ENCODE data around the gene PHB1. TPM values are rescaled to one million over a fixed set of nuclear protein-coding genes. Genes with fewer than 3 reads are reported as not detected.

PHB1 gene
- polyA plus RNA-seq, 6 donors from 2014 or later: 122 to 241 (median 136) TPM

DNA sequence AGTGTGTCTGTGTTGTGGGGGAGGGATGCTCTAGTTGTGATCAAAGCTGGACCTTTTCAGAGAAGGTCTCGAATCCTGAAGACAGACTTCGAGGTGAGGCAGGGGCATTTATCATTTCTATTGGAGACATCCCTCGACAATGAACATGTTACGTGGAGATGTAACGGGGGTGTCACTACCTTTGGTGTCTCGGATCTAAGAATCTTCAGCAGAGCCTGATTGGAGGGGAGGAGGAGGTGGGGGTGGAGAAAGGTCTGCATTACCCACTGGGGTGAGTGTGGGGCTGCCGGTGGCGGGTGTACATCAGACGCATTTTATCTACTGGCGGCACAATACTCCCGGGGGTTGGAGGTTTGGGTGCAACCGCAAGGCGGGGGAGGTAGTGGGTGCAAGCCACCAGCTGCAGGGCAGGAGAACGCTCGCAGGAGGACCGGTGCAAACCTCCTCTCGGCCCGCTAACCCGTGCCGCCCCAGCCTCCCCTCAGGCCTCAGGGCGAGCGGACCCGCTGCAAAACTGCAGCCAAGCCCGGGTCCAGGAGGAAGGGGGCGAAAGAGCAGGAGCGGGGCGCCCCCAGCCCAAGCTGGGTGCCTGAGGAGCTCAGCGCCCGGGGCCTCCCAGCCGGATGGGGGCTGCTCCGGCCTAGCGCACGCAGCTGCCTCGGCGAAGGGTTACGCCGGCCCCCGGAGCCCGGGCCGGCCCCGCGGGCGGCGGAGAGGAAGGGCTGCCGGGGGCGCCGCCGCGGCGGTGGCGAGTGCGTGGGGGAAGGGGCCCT lies 53.4 kb downstream of the PHB1 start:
- no peaks in the 10 kb centered on the region for H3K36me3 Mint-ChIP-seq
- DNase-seq (peak; percentile 90), ATAC-seq (ENCODE audit: low read depth in 2 of 2) (peak; percentile 68 to 76)
- H3K9me3 Mint-ChIP-seq: no peaks in the 10 kb centered on the region
- peak overlapping the region; percentile 84 to 98 (median 94) for H3K4me3 Mint-ChIP-seq
- H3K27me3 Mint-ChIP-seq: no peaks in the 10 kb centered on the region
- H3K4me1 Mint-ChIP-seq: peaks cover 55 to 69% (median 58%) of the 10 kb centered on the region in 3 donors
- peak overlapping the region; percentile 93 to 99 (median 97) for H3K27ac Mint-ChIP-seq

DNA sequence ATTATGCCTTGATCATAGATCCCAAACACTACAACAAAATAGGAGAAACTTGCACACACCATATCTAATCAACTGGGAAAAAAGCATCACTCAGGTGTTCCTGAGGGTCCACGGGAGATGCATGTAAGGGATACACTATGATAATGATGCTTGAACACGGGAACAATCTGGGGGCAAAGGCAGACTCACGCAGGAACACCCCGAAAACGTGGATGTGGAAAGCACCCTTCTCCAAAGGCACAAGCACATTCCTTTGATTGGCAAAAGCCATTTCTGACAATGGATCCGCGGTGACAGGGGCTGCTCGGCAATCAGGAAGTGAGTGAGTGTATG lies 53.9 kb downstream of the PHB1 start:
- peak overlapping the region; percentile 84 to 98 (median 94) for H3K4me3 Mint-ChIP-seq
- DNase-seq (no peak), ATAC-seq (ENCODE audit: low read depth in 2 of 2) (peak in 1 of 2 donors; percentile 24)
- no peaks in the 10 kb centered on the region for H3K9me3 Mint-ChIP-seq
- no peaks in the 10 kb centered on the region for H3K27me3 Mint-ChIP-seq
- peak overlapping the region; percentile 93 to 99 (median 97) for H3K27ac Mint-ChIP-seq
- peaks cover 55 to 70% (median 60%) of the 10 kb centered on the region in 3 donors for H3K4me1 Mint-ChIP-seq
- no peaks in the 10 kb centered on the region for H3K36me3 Mint-ChIP-seq

DNA sequence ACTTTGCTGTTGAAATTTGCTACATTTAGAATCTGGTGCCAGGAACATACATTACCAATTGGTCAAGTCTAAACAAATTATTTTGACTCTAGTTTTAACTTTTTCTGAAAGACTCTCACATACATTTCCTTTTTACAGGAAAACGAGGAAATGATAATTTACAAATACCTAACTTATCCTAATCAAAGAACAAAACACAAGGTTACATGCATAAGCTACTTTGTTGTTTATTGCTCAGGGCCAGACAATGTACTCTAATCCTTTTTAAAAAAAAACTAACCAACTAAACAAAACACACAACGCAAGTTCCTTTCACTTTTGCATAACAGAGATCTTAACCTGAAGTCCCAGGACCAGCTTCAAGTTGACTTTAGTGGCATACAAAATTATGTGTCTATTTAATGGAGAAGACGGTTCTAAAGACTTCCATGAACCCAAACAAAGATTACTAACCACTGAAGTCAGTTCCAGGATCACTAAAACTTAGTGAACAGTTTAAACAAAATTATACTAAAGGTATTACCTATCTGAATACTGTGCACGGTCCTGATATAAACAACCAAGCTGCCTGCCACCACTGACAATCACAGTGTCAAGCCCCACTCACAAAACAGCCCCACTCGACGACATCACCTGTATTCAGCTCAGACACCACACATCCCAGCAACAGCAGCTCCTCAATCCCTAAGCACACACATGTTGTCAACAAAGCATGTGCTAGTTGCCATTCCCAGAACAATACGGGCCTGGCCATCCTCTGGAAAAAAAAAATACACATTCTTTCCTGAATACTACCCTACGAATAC lies 54.5 kb downstream of the PHB1 start:
- H3K4me3 Mint-ChIP-seq: peak overlapping the region; percentile 84 to 98 (median 94)
- H3K9me3 Mint-ChIP-seq: no peaks in the 10 kb centered on the region
- DNase-seq: no peak

DNA sequence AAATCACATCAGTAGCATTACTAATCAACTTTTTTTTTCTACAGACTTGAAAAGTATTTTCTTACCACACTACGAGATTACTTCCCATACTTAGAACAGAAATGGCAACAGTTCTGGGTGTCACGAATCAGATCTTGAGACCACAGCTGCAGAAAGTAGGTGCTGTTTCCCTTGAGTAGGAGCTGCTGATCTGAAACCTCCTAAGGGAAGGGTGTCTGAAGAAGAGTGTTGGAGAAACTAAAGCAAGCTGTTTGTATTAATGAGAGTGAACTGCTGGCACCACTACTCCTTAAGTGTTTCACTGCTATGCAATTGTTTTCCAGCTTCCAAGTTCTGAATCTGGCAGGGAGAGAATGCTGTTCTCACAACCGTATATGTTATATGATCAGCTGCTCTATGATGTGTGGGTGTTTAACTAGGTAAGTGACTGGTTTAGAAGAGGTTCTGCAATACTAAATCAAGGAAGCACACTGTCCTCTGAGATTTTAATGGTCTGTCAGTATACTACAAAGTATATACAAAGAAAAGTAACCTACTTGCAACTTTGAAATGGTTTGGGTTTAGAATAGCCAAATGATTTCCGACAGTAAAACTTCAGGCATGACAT lies 55.9 kb downstream of the PHB1 start:
- no peaks in the 10 kb centered on the region for H3K27me3 Mint-ChIP-seq
- ATAC-seq (ENCODE audit: low read depth in 2 of 2) (no peak), DNase-seq (peak; percentile 30)
- peak overlapping the region; percentile 11 to 98 (median 82) for H3K4me3 Mint-ChIP-seq
- no peaks in the 10 kb centered on the region for H3K9me3 Mint-ChIP-seq
- H3K4me1 Mint-ChIP-seq: peaks cover 50 to 68% (median 63%) of the 10 kb centered on the region in 3 donors
- H3K27ac Mint-ChIP-seq: peak overlapping the region; percentile 41 to 90 (median 71)
- H3K36me3 Mint-ChIP-seq: no peaks in the 10 kb centered on the region

More for the DNA sequence above, 54.5 kb downstream of the PHB1 start:
- no peaks in the 10 kb centered on the region for H3K27me3 Mint-ChIP-seq
- no peak for ATAC-seq (ENCODE audit: low read depth in 2 of 2)
- H3K36me3 Mint-ChIP-seq: no peaks in the 10 kb centered on the region
- peak overlapping the region; percentile 93 to 99 (median 97) for H3K27ac Mint-ChIP-seq
- peaks cover 50 to 65% (median 60%) of the 10 kb centered on the region in 3 donors for H3K4me1 Mint-ChIP-seq

DNA sequence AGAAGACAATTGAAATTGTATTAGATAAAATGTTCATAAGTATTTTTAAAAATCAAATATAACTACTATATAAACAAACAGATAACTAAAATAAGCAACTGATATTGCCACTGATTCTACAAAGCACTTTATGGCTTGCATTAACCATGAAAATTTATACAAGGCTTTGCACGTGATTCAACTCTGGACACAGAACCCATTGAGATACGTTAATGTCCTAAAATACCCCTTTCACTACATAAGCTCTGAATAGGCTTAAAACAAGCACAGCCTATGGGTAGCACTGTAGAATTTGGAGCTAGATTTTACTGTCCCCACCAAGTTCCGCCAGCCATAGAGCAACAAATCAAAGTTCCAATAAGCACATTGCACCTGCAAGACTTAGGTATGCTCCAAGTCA lies 57.2 kb downstream of the PHB1 start:
- Mint-ChIP-seq H3K4me3 (peak overlapping the region in 4 of 8 donors; percentile 84 to 98 (median 91)), H3K36me3 (no peaks in the 10 kb centered on the region), H3K4me1 (peaks cover 51 to 68% (median 66%) of the 10 kb centered on the region in 3 donors), H3K27ac (peak overlapping the region in 5 of 6 donors; percentile 4 to 80 (median 69)), H3K27me3 (no peaks in the 10 kb centered on the region), H3K9me3 (no peaks in the 10 kb centered on the region)
- ATAC-seq (ENCODE audit: low read depth in 2 of 2) (no peak), DNase-seq (no peak)

DNA sequence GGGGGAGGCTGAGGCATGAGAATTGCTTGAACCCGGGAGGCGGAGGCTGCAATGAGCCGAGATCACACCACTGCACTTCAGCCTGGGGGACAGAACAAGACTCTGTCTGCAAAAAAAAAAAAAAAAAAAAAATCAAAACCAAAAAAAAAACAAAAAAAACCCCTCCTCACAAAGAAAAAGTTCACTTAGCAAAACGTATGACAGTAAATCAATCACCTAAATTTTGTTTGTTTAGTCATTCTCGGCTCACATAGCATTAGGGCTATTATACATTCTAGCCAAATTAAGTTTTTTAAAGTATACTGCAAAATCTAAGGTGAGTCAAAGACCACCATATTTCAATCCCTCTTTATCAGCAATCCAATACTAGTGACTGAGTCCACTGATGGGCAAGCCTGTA lies 58.4 kb downstream of the PHB1 start:
- Mint-ChIP-seq H3K27me3 (no peaks in the 10 kb centered on the region), H3K36me3 (no peaks in the 10 kb centered on the region), H3K4me1 (peaks cover 48 to 68% (median 65%) of the 10 kb centered on the region in 3 donors), H3K4me3 (peak overlapping the region in 2 of 8 donors; percentile 1 to 69), H3K27ac (peak overlapping the region in 4 of 6 donors; percentile 24 to 81 (median 62)), H3K9me3 (no peaks in the 10 kb centered on the region)
- ATAC-seq (ENCODE audit: low read depth in 2 of 2): no peak
- DNase-seq: no peak

Other genes starting within 250 kb of the PHB1 start
- gene GNGT2, start 204.3 kb downstream of the PHB1 start, polyA plus RNA-seq (ENCODE audit: low read depth in 6 of 6): 10 to 100 TPM in 3 of 6 donors, 1 to 10 TPM in 3; 4.5 to 16.0 (median 11.3) TPM
- 10 to 100 TPM in 4 of 6 donors, 1 to 10 TPM in 2; 8.1 to 28.4 (median 18.0) TPM for gene ABI3, start 204.2 kb downstream of the PHB1 start, polyA plus RNA-seq (ENCODE audit: low read depth in 6 of 6)
- gene PHOSPHO1, start 184.1 kb downstream of the PHB1 start, polyA plus RNA-seq (ENCODE audit: low read depth in 6 of 6): under 1 TPM in 4 of 6 donors, not detected in 2; 0.25 to 0.58 (median 0.31) TPM
- 10 to 100 TPM; 16.9 to 38.2 (median 33.7) TPM for gene ZNF652, start 52.6 kb downstream of the PHB1 start, polyA plus RNA-seq (ENCODE audit: low read depth in 6 of 6)
- gene NGFR, start 80.4 kb upstream of the PHB1 start, polyA plus RNA-seq (ENCODE audit: low read depth in 6 of 6): under 1 TPM in 1 of 6 donors, not detected in 5; 0.16 TPM
- gene NXPH3, start 161.0 kb upstream of the PHB1 start, polyA plus RNA-seq (ENCODE audit: low read depth in 6 of 6): not detected

All from naive B cell (primary cell).